ENCODE results near the gene SOBP. TPM values are rescaled to one million over a fixed set of nuclear protein-coding genes. Genes with fewer than 3 reads are reported as not detected.

SOBP gene
- total and polyA plus RNA-seq, 2 experiments from 2014 or later = 1.5 to 3.0 TPM

DNA sequence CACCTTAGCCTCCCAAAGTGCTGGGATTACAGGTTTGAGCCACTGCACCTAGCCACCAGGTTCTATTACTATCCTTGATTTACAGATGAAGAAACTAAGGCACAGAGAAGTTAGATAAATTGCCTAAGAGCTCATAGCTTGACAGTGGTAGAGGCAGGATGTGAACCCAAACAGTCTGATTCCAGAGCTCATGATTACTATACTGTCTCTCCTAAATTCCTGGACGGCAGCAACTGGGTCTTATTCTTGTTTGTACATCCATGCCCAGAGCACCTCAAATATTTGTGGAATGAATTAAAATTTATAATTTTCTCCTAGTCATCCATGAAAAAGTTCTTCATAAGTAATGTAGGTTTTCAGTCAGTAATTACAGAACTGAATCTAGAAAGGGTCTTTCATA is 45.6 kb upstream of the SOBP start (continued):
- TF ChIP-seq, protein P1, sequence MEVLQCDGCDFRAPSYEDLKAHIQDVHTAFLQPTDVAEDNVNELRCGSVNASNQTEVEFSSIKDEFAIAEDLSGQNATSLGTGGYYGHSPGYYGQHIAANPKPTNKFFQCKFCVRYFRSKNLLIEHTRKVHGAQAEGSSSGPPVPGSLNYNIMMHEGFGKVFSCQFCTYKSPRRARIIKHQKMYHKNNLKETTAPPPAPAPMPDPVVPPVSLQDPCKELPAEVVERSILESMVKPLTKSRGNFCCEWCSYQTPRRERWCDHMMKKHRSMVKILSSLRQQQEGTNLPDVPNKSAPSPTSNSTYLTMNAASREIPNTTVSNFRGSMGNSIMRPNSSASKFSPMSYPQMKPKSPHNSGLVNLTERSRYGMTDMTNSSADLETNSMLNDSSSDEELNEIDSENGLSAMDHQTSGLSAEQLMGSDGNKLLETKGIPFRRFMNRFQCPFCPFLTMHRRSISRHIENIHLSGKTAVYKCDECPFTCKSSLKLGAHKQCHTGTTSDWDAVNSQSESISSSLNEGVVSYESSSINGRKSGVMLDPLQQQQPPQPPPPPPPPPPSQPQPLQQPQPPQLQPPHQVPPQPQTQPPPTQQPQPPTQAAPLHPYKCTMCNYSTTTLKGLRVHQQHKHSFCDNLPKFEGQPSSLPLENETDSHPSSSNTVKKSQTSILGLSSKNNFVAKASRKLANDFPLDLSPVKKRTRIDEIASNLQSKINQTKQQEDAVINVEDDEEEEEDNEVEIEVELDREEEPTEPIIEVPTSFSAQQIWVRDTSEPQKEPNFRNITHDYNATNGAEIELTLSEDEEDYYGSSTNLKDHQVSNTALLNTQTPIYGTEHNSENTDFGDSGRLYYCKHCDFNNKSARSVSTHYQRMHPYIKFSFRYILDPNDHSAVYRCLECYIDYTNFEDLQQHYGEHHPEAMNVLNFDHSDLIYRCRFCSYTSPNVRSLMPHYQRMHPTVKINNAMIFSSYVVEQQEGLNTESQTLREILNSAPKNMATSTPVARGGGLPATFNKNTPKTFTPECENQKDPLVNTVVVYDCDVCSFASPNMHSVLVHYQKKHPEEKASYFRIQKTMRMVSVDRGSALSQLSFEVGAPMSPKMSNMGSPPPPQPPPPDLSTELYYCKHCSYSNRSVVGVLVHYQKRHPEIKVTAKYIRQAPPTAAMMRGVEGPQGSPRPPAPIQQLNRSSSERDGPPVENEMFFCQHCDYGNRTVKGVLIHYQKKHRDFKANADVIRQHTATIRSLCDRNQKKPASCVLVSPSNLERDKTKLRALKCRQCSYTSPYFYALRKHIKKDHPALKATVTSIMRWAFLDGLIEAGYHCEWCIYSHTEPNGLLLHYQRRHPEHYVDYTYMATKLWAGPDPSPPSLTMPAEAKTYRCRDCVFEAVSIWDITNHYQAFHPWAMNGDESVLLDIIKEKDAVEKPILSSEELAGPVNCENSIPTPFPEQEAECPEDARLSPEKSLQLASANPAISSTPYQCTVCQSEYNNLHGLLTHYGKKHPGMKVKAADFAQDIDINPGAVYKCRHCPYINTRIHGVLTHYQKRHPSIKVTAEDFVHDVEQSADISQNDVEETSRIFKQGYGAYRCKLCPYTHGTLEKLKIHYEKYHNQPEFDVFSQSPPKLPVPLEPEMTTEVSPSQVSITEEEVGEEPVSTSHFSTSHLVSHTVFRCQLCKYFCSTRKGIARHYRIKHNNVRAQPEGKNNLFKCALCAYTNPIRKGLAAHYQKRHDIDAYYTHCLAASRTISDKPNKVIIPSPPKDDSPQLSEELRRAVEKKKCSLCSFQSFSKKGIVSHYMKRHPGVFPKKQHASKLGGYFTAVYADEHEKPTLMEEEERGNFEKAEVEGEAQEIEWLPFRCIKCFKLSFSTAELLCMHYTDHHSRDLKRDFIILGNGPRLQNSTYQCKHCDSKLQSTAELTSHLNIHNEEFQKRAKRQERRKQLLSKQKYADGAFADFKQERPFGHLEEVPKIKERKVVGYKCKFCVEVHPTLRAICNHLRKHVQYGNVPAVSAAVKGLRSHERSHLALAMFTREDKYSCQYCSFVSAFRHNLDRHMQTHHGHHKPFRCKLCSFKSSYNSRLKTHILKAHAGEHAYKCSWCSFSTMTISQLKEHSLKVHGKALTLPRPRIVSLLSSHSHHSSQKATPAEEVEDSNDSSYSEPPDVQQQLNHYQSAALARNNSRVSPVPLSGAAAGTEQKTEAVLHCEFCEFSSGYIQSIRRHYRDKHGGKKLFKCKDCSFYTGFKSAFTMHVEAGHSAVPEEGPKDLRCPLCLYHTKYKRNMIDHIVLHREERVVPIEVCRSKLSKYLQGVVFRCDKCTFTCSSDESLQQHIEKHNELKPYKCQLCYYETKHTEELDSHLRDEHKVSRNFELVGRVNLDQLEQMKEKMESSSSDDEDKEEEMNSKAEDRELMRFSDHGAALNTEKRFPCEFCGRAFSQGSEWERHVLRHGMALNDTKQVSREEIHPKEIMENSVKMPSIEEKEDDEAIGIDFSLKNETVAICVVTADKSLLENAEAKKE (CRISPR knock-in tag; IDR thresholded peaks at IDR 0.05) = no peak
- TF ChIP-seq STAT1 (IDR thresholded peaks at IDR 0.05; ENCODE audit: unreplicated experiment) = no peak

DNA sequence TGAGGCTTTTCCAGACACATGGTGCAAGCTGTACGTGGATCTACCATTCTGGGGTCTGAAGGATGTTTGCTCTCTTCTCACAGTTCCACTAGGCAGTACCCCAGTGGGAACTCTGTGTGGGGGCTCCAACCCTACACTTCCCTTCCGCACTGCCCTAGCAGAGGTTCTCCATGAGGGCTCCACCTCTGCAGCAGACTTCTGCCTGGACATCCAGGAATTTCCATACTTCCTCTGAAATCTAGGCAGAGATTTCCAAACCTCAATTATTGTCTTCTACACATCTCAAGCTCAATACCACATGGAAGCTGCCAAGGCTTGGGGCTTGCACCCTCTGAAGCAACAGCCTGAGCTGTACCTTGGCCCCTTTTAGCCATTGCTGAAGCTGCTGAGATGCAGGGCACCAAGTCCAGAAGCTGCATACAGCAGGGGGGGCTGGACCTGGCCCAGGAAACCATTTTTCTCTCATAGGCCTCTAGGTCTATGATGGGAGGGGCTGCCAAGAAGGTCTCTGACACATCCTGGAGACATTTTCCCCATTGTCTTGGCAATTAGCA is 42.2 kb upstream of the SOBP start:
- H3K4me1 ChIP-seq (ENCODE audit: insufficient read depth) = no peaks in the 10 kb centered on the region
- H3K36me3 Mint-ChIP-seq (ENCODE audit: low read depth) = peaks cover 70% of the 10 kb centered on the region
- no peak overlapping the region for H3K4me3 Mint-ChIP-seq
- TF ChIP-seq, protein P2, sequence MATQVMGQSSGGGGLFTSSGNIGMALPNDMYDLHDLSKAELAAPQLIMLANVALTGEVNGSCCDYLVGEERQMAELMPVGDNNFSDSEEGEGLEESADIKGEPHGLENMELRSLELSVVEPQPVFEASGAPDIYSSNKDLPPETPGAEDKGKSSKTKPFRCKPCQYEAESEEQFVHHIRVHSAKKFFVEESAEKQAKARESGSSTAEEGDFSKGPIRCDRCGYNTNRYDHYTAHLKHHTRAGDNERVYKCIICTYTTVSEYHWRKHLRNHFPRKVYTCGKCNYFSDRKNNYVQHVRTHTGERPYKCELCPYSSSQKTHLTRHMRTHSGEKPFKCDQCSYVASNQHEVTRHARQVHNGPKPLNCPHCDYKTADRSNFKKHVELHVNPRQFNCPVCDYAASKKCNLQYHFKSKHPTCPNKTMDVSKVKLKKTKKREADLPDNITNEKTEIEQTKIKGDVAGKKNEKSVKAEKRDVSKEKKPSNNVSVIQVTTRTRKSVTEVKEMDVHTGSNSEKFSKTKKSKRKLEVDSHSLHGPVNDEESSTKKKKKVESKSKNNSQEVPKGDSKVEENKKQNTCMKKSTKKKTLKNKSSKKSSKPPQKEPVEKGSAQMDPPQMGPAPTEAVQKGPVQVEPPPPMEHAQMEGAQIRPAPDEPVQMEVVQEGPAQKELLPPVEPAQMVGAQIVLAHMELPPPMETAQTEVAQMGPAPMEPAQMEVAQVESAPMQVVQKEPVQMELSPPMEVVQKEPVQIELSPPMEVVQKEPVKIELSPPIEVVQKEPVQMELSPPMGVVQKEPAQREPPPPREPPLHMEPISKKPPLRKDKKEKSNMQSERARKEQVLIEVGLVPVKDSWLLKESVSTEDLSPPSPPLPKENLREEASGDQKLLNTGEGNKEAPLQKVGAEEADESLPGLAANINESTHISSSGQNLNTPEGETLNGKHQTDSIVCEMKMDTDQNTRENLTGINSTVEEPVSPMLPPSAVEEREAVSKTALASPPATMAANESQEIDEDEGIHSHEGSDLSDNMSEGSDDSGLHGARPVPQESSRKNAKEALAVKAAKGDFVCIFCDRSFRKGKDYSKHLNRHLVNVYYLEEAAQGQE (IDR thresholded peaks at IDR 0.05; ENCODE audit: unreplicated experiment) = no peak
- TF ChIP-seq POLR2AphosphoS5 (IDR thresholded peaks at IDR 0.05; ENCODE audit: low read depth) = no peak
- TF ChIP-seq EZH2phosphoT487 (IDR thresholded peaks at IDR 0.05; ENCODE audit: unreplicated experiment) = no peak
- TF ChIP-seq EZH2 (IDR thresholded peaks at IDR 0.05; ENCODE audit: low read depth, unreplicated experiment) = no peak
- TF ChIP-seq ZNF331 (CRISPR knock-in tag; IDR thresholded peaks at IDR 0.05; ENCODE audit: low read depth) = no peak
- TF ChIP-seq, protein P3, sequence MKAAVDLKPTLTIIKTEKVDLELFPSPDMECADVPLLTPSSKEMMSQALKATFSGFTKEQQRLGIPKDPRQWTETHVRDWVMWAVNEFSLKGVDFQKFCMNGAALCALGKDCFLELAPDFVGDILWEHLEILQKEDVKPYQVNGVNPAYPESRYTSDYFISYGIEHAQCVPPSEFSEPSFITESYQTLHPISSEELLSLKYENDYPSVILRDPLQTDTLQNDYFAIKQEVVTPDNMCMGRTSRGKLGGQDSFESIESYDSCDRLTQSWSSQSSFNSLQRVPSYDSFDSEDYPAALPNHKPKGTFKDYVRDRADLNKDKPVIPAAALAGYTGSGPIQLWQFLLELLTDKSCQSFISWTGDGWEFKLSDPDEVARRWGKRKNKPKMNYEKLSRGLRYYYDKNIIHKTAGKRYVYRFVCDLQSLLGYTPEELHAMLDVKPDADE (IDR thresholded peaks at IDR 0.05) = no peak
- no peak for TF ChIP-seq CREB1 (CRISPR knock-in tag; IDR thresholded peaks at IDR 0.05; ENCODE audit: low read depth)
- TF ChIP-seq JUNB (IDR thresholded peaks at IDR 0.05; ENCODE audit: unreplicated experiment) = no peak
- TF ChIP-seq NANOG (IDR thresholded peaks at IDR 0.05; ENCODE audit: borderline replicate concordance) = no peak
- no peak for TF ChIP-seq STAT1 (IDR thresholded peaks at IDR 0.05; ENCODE audit: unreplicated experiment)
- TF ChIP-seq ZNF114 (CRISPR knock-in tag; IDR thresholded peaks at IDR 0.05) = no peak
- TF ChIP-seq, protein P4, sequence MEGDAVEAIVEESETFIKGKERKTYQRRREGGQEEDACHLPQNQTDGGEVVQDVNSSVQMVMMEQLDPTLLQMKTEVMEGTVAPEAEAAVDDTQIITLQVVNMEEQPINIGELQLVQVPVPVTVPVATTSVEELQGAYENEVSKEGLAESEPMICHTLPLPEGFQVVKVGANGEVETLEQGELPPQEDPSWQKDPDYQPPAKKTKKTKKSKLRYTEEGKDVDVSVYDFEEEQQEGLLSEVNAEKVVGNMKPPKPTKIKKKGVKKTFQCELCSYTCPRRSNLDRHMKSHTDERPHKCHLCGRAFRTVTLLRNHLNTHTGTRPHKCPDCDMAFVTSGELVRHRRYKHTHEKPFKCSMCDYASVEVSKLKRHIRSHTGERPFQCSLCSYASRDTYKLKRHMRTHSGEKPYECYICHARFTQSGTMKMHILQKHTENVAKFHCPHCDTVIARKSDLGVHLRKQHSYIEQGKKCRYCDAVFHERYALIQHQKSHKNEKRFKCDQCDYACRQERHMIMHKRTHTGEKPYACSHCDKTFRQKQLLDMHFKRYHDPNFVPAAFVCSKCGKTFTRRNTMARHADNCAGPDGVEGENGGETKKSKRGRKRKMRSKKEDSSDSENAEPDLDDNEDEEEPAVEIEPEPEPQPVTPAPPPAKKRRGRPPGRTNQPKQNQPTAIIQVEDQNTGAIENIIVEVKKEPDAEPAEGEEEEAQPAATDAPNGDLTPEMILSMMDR (conservative IDR thresholded peaks at IDR 0.05; ENCODE audit: low read depth in 2 of 2) = no peak

More for the DNA sequence above, 42.2 kb upstream of the SOBP start:
- DNase-seq (ENCODE audit: low spot score) (no peak), ATAC-seq (no peak)
- no peaks in the 10 kb centered on the region for H3K27me3 ChIP-seq (ENCODE audit: insufficient read depth)
- no peaks in the 10 kb centered on the region for H3K9me2 ChIP-seq (ENCODE audit: insufficient read depth)
- no peak overlapping the region for H3K4me2 ChIP-seq
- H4K20me1 ChIP-seq (replicated peaks; ENCODE audit: insufficient read depth) = no peaks in the 10 kb centered on the region; the same call in 1 of the 2 replicates
- Mint-ChIP-seq H3K9me3 (peaks cover 39% of the 10 kb centered on the region), H3K4me1 (no peaks in the 10 kb centered on the region), H3K27ac (no peak overlapping the region), H3K27me3 (ENCODE audit: insufficient read depth, low read depth, poor library complexity) (no peaks in the 10 kb centered on the region)
- peaks cover 22% of the 10 kb centered on the region; the same call in 1 of the 2 replicates for H3K36me3 ChIP-seq (ENCODE audit: insufficient read depth)
- peaks cover 70% of the 10 kb centered on the region for H3K79me2 ChIP-seq (replicated peaks; ENCODE audit: insufficient read depth)
- no peaks in the 10 kb centered on the region for H3F3A ChIP-seq (replicated peaks; ENCODE audit: low read depth)
- no peak overlapping the region for H3K4me3 ChIP-seq
- H2AFZ ChIP-seq = no peak overlapping the region
- no peak overlapping the region for H3K27ac ChIP-seq (ENCODE audit: low read depth)
